GM19438 (cell line): ENCODE data around the gene SPATA31D4.
"Not testable (repeated sequence)": the region's sequence is repeated elsewhere in the genome, so short reads cannot be mapped to it uniquely, and the experiment has no call there.

ENCODE experiments used
- ATAC-seq: cut with Tn5 transposase; IDR thresholded peaks from one replicate; pipeline ENCODE4 v1.9.1; 2021; ENCODE audit warnings: low read depth; ENCODE audit not compliant: unreplicated experiment

The SPATA31D4 gene

GRCh38 chr9:81928305-81928704, at the start of gene SPATA31D4:
SPATA31D4 (plus strand) TSS chr9:81928428; CDS start chr9:81928514, 86 bp downstream.
- ATAC-seq: not testable (repeated sequence)

GRCh38 chr9:81878530-81878929, 49.7 kb upstream of the SPATA31D4 start:
- no peak for ATAC-seq

- ATAC-seq: no peak
Observed at GRCh38 chr9:81879501-81879916, 48.7 kb upstream of the SPATA31D4 start.

GRCh38 chr9:81885602-81886001, 42.6 kb upstream of the SPATA31D4 start:
- ATAC-seq: no peak

- ATAC-seq: no peak
Observed at GRCh38 chr9:81886665-81887064, 41.6 kb upstream of the SPATA31D4 start.

- no peak for ATAC-seq
Observed at GRCh38 chr9:81890104-81890503, 38.1 kb upstream of the SPATA31D4 start.

GRCh38 chr9:81892440-81892839, 35.8 kb upstream of the SPATA31D4 start:
- no peak for ATAC-seq

- ATAC-seq: no peak
Observed at GRCh38 chr9:81893929-81894328, 34.3 kb upstream of the SPATA31D4 start.

GRCh38 chr9:81894891-81895290, 33.3 kb upstream of the SPATA31D4 start:
- no peak for ATAC-seq

GRCh38 chr9:81896070-81896469, 32.2 kb upstream of the SPATA31D4 start:
- ATAC-seq: no peak

GRCh38 chr9:81898851-81899250, 29.4 kb upstream of the SPATA31D4 start:
- ATAC-seq: no peak

- no peak for ATAC-seq
Observed at GRCh38 chr9:81902196-81902595, 26.0 kb upstream of the SPATA31D4 start.

GRCh38 chr9:81902626-81903025, 25.6 kb upstream of the SPATA31D4 start:
- no peak for ATAC-seq

GRCh38 chr9:81906671-81907070, 21.6 kb upstream of the SPATA31D4 start:
- ATAC-seq: no peak

- no peak for ATAC-seq
Observed at GRCh38 chr9:81912135-81912534, 16.1 kb upstream of the SPATA31D4 start.

- no peak for ATAC-seq
Observed at GRCh38 chr9:81915801-81916505, 12.3 kb upstream of the SPATA31D4 start.

- not testable (repeated sequence) for ATAC-seq
Observed at GRCh38 chr9:81918507-81918906, 9.7 kb upstream of the SPATA31D4 start.

- not testable (repeated sequence) for ATAC-seq
Observed at GRCh38 chr9:81930147-81930546, 1.9 kb downstream of the SPATA31D4 start.

GRCh38 chr9:81933547-81933946, 5.3 kb downstream of the SPATA31D4 start:
- ATAC-seq: not testable (repeated sequence)

- not testable (repeated sequence) for ATAC-seq
Observed at GRCh38 chr9:81943393-81943792, 15.2 kb downstream of the SPATA31D4 start, which contains the start of gene SPATA31D3. SPATA31D3 (plus strand) TSS chr9:81943500; CDS start chr9:81943586, 86 bp downstream.

GRCh38 chr9:81948650-81949049, 20.4 kb downstream of the SPATA31D4 start:
- ATAC-seq: not testable (repeated sequence)

GRCh38 chr9:81953096-81953495, 24.9 kb downstream of the SPATA31D4 start:
- ATAC-seq: no peak
